HG03039 (cell line): ENCODE results near the gene SNCAIP.
A peak's percentile ranks its signal among the peaks of the same experiment; 100 is the strongest.

Experiments
- ATAC-seq: cut with Tn5 transposase; IDR thresholded peaks from one replicate; pipeline ENCODE4 v1.9.1; 2021; ENCODE audit warnings: mild to moderate bottlenecking, moderate library complexity; ENCODE audit not compliant: unreplicated experiment

SNCAIP gene

DNA sequence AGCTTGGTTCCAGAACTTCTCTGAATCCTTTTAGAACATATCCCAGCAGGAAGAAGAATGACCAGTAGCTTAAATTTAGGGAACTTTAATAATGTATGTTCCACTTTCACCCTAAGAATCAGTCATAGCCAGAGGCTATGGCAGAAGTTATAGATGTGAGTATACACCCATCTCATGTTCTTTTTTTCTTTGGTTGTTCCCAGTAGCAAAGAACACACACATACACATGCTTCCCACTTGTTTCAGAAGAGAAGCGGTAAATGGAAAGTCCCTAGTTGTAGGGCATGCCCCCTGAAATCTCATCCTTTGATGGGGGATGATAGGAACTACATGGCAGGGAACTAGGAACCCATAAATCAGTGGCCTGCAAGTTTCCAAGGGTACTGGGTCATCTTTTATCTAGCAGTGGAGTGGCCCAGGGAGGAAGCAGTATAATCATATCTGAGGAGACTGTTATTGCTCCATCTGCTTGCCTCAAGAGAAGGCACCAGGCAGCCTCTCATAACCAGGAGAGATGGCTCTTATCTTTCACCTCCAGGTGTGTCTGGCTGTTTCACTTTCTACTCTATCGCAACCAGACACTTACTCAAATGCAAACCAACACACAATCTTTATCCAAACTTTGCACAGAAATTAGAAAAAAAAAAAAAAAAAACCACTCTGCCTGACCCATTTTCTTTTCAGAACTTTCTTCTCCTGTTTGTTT lies 109.5 kb downstream of the SNCAIP start:
- peak; percentile 85 for ATAC-seq

- no peak for ATAC-seq
Observed at GRCh38 chr5:122423221-122423620, 111.2 kb downstream of the SNCAIP start.

GRCh38 chr5:122424132-122424531 lies 112.1 kb downstream of the SNCAIP start:
- no peak for ATAC-seq

DNA sequence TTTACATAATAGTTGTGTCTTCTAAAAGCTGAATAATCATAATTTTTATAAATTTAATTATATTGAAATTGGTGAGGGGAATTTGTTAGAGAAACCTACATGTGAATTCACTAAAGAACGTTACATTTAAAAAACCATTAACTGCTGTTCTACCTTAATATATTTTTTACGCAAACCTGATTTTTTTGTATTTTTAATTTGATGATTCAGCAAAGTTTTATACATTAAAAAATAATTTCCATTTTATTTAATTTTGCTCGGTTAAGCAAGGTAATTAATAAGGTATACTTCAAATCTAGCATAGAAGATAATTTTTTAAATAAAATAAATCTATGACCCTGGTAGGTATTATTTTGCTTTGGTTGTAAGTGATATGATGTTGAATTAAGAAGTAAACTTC lies 114.3 kb downstream of the SNCAIP start:
- ATAC-seq, result no peak

DNA sequence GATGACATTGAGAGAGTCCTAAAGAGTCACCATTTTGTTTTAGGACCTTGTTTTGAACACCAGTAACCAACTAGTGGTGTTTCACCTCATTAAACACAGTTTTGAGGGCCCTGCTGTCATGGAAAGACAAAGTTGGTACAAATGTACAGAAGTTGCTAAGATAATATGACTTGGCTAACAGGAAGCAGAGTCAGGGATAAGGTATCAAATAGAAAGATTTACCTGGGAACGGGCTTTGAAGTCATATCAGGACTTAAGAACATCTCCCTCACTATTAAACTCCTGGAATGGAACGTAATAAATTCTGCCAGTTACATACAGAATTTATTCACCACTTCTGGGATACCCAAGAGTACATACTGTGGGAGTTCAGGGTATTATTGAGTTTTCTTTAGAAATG lies 115.6 kb downstream of the SNCAIP start:
- ATAC-seq, result no peak

GRCh38 chr5:122429545-122430318 lies 117.7 kb downstream of the SNCAIP start:
- no peak for ATAC-seq

GRCh38 chr5:122430319-122430586 lies 118.2 kb downstream of the SNCAIP start:
- no peak for ATAC-seq

- ATAC-seq, result no peak
Observed at GRCh38 chr5:122431298-122431697, 119.3 kb downstream of the SNCAIP start.

- no peak for ATAC-seq
Observed at GRCh38 chr5:122434205-122434970, 122.4 kb downstream of the SNCAIP start.

- no peak for ATAC-seq
Observed at GRCh38 chr5:122435234-122435633, 123.2 kb downstream of the SNCAIP start.

- no peak for ATAC-seq
Observed at GRCh38 chr5:122435761-122436160, 123.7 kb downstream of the SNCAIP start.

DNA sequence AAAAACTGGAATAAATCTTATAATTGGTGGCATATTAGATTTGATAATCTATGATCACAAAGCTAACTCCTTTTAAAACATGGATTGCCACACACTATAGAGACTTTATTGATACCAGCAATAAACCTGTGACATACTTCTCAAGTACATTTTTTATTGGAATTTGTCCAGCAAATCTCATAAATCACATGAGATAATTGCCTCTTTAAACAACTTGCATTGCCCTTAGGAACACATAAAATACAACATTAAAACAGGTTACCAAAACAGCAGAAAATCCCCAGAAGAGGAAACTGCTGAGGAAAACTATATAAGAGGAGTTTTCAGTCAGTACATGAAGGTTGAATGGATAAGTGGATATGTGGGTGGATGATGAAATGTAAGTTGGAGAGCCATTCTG lies 124.6 kb downstream of the SNCAIP start:
- no peak for ATAC-seq

GRCh38 chr5:122439645-122440044 lies 127.6 kb downstream of the SNCAIP start:
- ATAC-seq, result no peak

GRCh38 chr5:122442938-122443337 lies 130.9 kb downstream of the SNCAIP start:
- peak; percentile 80 for ATAC-seq

DNA sequence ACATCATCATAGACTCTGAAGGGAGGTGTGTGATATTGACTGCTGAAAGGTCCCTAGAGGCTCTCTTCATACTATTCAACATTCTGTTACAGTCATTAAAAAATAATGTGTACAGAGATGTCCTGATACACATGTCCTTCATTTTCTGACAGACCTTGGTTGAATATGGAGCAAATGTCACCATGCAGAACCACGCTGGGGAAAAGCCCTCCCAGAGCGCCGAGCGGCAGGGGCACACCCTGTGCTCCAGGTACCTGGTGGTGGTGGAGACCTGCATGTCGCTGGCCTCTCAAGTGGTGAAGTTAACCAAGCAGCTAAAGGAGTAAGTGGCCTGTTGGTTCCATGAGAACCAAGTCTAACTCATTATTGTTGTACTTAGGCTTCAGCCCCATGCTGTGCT lies 132.4 kb downstream of the SNCAIP start:
- ATAC-seq, result no peak

DNA sequence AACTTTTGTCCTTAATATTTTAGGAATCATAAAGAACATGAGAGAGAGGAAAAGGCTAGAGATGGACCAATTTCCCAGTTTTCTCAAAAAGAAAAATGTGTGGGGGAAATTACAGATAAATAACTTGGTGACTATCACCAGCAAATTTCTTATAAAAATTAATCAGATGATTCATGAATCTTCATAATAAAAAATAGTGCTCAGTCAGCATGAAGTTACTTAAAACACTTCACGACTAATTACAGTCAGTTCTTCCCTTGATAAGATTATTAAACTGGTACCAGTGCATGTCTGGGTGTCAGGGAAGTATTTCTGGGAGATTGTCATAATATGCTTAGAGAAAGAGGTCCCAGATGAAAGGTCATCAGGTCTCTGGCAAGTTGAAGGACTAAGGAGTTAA lies 133.0 kb downstream of the SNCAIP start:
- ATAC-seq, result no peak

DNA sequence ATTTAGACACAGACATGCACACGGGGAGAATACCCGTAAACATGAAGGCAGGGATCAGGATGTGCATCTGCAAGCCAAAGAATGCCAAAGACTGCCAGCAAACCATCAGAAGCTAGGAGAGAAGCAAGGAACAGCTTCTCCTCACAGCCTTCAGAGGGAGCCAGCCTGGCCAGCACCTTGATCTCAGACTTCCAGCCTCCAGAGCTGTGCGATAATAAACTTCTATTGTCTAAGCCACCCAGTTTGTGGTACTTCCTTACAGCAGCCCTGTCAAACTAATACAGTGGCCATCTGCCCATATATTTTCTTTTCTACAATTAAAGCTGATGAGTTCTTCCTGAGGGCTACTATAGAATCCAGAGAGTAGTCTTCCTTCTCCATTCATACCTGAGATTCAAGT lies 135.0 kb downstream of the SNCAIP start:
- ATAC-seq, result no peak

DNA sequence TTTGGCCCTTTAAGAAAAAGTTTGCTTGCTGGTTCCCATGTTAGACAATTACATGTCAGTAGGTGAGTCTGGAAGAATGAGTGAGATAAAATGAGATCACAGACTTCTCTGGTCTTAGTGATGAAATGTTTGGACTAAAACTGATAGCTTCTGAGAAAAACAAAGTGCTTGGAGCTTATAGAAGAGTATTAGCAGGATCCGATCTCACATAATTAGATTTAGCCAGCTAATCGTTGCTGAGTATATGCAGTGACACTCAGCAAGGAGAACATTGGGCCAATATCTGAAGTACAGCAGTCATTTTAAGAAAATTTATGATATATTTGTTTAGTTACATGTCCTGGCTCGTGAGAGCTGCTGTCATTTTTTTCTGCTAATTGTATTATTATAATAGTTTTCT lies 135.8 kb downstream of the SNCAIP start:
- ATAC-seq, result no peak

DNA sequence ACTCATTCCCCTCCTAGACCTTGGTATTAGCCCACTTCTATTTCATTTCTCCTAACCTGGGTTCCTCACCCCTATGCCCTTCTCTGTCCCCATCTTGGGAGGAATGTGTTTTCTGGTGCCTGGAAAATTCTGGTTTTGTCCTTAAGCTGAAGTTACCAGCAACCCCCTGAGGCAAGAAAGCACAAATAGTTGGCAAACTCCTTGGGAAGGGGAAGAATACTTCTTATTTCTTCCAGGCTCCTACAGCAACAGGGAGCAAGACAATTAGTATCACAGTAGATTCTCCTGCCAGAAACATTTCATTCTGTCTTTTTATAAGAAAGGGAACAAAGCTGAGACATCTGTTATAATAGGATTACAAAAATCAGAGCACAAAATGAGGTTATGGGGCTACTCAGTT lies 142.5 kb downstream of the SNCAIP start:
- no peak for ATAC-seq

DNA sequence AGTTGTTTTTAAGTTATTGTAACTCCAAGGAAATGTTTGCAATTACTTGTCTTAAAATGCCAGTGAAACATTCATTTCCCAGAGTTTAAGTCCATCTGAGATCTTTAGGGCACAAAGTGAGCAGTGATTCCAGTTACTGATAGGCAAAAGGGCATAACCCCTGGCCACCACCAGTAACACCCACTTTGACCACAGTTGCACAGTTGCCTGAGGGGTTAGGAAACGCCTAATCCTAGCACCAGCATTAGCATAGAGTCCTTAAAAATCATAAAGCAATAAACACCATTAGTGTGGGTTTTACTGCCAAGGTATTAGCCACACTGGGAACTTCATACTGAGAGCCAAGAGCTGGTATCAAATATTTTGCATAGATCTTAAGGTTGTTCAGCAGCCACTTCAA lies 143.9 kb downstream of the SNCAIP start:
- ATAC-seq, result no peak

DNA sequence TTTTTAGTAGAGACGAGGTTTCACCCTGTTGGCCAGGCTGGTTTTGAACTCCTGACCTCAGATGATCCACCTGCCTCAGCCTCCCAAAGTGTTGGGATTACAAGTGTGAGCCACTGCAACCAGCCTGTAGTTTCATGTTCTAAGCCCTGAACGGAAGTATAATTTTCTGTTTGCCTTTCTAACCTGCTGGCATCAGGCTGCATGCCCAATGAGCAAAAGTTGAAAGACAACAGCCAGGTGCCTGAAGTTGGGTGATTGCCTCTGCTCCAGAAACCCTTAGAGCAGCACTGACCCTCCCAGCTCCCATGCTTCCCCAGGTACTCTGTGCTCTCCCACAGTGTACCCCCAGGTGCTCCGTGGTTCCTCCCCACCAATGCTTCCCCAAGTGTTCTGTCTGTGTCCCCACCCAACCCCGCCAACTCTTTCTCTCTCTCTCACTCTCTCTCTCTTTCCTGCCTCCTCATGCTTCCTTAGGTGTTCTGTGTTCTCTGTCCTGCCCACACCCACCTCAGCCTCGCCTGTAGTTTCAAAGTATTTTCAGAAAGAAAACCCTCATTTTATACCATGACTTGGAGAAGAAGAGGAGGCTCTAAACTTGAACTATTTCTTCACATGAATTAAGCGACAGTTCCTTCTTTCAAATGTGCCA lies 145.3 kb downstream of the SNCAIP start:
- no peak for ATAC-seq
